ENCODE results near the gene LAMA1.

Gene LAMA1

DNA sequence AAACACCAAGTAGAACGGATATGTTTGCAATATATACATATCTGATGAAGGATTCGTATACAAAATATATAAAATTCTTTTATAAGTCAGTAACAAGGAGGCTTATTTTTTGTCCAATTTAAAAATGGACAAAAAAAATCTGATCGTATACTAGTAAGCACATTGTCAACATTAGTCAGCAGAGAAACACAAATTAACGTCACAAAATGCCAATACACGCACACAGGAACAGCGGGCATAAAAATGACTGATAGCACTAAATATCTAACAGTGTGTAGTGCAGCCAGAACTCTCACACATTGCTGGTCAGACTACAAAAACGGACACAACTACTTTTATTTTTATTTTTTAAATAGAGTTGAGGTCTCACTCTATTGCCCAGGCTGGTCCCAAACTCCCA is 69.5 kb downstream of the LAMA1 start:
- no peak for DNase-seq

DNA sequence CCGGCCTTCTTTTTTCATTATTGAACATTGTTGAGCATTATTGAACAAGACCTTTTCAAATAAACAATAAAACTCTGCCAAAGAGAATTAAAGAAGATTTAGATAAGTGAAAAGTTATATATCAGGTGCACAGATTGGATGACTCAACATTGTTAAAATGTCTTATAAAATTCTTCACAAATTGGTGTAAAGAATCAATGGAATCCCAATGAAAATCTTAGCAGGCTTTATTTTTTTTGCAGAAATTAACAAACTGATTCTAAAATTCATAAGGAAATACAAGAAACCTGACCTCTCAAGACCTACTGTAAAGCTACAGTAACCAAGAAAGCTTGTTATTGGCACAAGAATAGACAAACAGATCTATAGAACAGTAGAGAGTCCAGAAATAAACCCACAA is 70.3 kb downstream of the LAMA1 start:
- no peak for DNase-seq

DNA sequence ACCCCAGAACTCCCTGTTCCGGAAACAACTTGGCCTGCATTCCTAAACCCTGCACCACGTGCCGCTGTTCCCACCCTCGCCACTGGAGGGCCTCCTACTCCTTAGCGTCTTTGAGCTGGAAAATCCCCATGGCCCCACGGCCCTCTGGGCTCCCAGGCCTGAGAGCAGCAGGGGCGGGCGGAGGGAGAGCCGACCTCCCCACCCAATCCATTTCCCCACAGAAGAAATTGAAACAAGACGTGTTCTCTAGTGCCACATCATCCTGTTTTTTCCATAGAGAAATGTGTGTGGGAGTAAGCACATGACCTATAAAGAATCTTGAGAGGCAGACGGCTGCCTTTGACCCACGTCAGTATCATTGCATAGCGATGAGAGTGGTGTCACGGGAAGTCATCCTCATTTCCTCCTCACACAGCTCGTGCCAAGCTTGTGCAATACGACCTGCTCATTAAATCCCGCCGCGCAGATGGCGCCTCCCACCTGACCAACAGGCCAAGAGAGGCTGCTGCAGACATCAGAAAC is 79.2 kb downstream of the LAMA1 start:
- DNase-seq, result no peak

DNA sequence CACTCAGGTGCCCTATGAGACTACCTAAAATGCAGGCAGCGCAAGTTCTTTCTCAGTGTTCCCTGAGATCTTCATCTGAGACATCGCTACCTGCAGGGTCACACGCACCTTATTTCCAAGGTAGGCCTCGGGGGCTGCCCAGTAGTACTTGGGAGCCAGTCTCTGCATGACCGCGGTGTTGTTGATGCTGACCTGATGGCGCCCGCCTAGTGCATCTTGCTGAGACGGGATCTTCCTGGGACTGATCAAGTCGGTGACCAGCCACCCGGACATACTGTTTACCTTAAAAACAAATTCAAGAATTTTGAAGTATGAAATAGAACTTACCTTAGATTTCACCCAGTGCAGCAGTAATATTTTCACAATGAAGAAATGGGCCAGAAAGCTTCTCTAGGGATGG is 80.1 kb downstream of the LAMA1 start:
- no peak for DNase-seq

DNA sequence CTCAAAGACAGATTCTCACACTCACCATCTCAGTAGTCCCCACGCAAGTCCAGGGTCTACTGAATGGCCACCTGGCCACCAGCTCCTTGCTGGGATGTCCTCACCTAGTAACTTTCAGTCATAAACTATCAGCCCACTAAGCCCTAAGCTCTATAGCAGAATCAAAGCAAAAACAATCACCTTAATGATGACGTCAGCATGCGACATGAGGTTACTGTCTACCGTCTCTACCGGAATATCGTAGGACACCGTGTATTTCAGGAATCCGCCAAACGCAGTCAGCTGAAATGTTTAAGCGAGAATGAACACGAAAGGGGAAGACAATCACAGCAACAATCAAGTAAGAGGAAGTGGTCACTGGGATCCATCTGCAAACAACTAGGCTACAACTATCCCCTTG is 81.8 kb downstream of the LAMA1 start:
- no peak for DNase-seq

DNA sequence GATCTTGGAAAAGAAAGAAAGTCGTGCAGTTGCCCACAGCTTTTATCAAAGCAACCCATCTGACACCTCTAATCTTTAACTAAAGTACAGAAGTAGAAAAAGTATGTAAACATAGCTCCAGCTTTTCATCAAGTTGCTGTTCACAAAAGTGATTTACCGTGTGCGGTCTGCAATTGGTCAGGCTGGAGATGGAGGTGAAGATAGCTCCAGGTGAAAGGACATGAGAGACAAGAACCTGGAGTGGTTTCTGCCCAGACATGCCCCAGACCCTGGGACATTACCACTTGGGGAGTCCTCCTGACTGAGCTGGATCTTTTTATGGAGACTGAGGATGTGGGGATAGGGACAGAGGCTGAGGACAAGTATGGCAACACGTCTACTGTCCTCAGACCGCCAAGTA is 82.7 kb downstream of the LAMA1 start:
- DNase-seq, result no peak

DNA sequence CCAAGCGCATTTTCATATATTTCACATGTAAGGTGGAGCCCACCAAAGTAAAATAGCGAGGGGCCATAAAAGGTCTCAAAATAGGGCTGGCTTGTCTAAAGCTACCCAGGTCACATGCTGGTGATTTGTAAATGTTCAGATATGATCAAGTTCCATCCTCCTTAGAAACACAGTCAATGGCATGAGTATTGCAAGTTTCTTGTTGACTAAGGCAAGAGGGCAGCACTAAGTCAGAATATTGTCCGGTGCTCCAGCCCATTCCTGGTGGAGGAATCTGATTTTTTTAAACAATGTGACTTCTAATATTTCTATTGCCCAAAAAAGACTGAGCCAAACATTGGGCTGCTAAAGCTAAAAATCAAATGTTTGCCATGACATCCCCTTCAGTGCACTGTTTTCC is 85.1 kb downstream of the LAMA1 start:
- DNase-seq, result no peak

DNA sequence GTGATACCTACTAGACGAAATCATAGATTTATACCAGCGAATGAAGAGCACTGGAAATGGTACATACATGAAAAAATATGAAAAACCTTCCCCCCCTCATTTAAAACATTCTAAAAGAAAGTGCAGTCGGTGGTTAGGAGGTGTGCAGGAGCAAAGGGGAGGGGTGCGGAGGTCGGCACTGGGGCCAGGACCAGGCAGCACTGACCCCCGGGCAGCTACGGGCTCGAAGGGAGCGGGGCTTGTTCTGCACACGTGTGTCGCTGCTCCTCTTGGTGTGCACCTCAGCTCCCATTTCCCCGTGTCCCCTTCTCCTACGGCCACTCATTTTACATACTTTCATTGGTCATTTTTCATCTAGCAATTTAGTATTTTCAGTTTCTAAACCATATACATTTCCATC is 89.0 kb downstream of the LAMA1 start:
- DNase-seq, result no peak

DNA sequence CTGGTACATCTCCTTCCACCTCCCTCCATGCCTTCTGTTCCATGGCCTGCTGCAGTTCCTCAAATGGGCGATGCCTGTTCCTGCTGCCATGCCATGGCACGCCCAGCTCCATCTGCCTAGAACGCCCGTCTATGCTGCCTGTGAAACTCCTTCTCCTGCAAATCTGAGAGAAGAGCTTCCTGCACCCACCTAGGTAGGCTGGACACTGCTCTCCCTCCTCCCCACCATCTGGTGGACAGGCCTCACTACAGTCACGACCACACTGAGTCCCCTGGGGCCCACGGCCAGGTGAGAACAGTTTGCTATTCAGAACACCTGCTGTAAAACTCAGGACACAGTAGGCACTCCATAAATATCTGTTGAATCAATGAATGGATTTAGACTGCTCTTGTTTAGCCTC is 92.4 kb downstream of the LAMA1 start:
- DNase-seq, result no peak

DNA sequence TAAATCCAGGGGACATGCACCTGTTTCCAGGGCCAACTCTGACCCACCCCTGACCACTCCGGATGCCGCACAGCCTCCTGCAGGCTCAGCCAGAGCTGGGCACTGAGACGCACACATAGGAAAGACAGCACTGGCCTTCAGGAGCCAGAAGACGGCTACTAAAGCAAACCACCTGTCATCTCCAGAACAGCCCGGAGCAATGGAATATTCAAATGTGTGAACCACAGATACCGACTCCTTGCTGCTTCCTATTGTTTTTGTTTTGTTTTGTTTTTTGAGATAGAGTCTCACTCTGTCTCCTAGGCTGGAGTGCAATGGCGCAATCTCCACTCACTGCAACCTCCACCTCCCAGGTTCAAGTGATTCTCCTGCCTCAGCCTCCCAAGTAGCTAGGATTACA is 94.0 kb downstream of the LAMA1 start:
- DNase-seq, result no peak

DNA sequence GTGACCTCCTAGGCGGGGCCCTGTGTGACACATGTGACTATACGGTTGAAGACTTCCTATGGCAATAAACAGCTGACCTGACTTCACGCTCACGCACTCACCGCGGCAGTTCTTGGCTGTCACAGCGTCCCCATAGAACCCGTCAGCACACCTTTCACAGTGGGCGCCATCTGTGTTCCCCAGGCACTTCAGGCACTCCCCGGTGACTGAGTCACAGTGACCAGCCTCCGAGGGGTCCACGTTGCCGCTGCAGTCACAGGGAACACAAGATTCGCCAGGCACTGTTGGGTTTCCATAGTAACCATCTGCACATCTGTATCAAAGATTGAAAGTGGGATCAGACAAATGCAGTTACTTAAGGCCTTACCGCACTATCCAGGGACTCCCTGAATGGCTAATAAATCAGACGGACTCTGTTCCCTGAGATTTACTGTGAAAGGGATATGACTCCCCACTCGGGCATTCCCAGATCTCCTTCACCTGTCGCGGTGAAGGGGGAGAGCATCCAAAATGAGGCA is 94.5 kb downstream of the LAMA1 start:
- no peak for DNase-seq

DNA sequence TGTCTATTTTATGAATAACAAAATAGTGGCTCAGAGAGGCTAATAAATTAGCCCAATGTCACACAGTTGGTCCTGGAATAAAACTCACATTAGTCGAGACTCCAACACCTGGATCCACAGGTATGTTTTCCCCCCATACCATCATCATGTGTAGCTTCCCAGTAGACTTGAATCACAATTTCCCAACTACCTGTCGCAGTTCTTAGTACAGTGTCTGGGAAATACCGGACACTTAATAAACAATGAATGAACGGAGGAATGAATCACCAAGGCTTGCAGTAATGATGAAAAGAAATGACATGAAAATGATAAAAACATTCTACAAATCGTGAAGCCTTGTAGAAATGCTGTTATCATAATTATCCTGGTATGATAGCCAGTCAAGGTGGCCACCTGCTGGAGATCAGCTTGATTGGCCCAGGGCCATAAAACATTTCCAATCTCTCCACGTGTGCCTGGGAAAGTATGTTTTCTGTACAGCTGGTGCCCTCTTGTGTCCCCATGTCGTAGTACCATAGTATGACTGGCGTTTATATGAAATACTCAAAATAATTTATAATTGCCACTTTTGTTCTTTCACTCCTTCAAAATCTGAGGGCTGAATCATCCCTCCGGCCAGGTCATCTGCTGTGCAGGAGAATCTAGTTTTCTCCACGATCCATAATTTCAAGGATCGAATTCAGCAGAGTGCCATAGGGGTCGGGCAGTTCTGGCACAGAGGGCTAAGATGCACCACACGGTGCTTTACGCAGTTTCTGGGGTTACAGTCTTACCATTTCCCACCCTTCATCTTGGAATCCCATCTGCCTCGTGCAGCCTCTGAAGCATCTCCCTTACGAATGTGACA is 95.4 kb downstream of the LAMA1 start:
- DNase-seq, result peak; percentile 11

DNA sequence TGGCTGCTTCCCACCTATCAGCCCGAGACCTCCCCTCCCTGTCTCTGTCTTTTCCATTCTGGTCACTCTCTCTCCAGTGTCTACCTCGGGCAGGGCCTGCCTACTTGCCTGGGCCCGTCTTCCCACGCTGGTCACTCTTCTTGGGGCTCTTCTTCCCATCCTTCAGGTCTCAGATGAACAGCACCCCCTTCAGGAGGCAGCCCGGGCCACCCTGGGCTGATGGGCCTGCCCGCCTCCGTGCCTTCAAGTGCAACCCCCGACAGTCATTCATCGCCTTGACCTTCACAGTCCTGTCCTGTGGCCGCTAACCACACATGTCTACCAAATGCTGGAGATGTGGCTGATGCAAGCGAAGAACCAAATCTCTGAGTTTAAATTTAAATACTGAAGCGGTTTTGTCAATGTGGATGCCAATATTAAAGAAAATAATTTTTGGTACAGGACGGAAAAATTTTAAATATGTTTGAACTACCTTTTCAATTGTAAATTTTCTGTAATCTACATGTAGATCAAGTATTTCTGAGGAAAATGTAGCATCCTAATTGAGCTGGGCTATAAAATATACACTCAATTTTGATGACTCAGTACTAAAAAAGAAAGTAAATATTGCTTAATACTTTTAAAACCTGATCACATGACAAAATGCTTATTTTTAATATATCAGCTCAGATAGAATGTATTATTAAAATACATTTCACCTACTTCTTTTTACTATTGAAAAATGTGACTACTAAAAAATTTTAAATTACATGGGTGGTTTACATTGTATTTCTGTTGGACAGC is 96.4 kb downstream of the LAMA1 start:
- DNase-seq, result no peak

DNA sequence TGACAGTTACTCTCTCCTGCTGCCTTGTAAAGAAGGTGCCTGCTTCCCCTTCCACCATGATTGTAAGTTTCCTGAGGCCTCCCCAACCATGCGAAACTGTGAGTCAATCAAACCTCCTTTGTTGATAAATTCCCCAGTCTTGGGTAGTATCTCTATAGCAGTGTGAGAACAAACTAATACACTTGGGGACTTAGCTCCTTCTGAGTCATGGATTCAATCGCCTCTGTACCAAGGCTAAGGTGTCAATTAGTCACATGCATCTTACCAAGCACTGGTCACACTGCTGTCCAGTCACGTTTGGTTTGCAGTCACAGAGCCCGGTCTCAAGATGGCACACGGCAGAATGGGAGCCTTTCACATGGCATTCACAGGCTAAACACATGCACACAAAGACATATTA is 100.6 kb downstream of the LAMA1 start:
- DNase-seq, result no peak

DNA sequence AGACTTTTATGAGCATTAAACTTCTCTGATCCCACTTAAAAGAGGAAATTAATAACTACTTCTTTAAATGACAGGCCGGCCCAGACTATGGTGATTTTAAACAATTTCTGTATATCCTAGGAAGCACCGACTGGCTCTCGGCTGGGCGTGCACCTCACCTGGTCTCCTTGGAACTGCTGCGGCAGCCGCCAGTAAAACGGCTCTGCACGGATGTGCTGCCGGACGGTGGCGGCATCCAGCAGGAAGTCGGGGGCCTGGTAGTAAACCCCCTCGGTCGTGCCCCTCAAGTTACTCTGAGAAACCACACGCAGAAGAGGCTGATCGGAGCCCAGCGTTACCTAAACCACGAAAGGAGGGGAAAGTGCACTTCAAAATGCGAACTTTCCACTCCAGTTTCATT is 106.5 kb downstream of the LAMA1 start:
- no peak for DNase-seq

DNA sequence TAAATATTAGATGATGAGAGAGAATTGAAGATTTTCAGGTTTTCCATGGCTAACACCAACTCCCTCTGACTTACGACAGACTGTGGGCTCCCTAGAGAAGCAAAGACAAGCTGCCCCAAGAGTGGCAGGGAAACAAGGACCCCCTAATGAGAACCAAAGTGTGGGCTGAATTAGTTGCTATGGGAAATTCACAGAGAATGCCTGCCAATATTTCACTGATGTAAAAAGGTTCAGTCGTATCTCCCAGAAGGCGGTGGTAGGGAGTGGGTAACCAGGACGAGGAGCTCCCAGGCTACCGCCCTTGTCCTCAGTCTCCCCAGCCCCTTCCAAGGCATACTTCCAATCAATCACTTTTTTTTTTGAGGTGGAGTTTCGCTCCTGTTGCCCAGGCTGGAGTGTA is 113.6 kb downstream of the LAMA1 start:
- no peak for DNase-seq

DNA sequence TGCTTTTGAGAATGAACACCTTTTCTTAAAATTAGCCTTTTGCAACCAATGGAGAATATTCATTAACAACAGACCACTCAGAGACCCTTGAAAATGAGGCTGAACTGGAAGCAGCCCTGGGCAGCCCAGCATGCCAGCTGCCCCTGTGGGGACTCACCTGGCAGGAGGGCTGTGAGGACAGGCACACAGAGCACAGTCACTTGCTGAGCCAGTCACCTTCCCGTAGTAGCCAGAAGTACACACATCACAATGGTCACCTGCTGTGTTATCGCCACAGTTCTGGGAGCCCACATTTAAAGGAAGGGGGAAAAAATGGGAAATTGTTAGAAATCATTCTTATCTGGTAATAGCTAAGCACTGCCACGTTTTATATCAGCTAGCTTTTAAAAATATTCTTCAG is 115.5 kb downstream of the LAMA1 start:
- DNase-seq, result no peak

DNA sequence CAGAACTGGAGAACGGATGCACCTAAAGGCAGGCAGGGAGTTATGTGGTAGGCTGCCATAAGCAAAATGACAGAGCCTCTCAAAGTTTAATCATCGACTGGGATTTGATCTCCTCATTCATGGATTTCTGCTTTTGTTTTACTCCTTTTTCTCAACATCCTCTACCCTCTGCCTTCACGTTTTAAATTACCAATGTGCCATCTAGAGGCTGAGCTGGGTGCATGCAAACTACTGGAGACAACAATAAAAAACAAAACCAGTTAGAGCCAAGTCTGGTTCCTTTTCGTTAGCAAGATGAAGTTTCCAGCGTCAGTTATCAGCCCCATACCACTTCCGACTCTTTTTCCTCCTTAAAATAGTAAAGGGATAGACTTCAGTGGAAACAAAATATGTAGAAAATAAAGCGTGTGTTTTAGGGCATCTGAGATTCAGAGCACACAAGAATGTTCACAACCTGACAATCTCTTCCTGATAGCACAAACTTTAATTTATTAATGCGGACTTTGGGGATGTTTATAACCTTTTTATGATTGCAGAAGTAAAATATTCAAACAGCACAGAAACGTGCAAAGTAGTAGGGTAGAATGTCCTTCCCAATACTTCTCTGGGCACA is 117.0 kb downstream of the LAMA1 start:
- DNase-seq, result no peak

DNA sequence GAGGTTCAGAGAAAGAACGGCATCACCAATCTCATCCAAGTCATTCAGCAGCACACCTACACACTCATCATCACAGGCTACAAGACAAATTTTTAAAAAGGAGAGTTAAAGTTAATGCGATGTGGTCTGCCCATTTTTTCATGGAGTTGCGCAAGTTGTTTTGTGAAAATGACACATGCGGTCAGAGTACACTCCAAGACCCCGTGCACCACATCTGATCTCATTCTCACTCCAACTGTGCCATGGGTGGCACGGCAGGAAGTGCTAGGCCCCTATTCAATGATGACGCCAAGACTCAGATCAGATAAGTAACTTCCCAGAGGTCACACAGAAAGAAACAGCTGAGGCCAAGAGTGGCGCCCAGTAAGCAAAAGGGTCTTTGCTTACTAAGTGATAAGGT is 119.8 kb downstream of the LAMA1 start:
- DNase-seq, result no peak

DNA sequence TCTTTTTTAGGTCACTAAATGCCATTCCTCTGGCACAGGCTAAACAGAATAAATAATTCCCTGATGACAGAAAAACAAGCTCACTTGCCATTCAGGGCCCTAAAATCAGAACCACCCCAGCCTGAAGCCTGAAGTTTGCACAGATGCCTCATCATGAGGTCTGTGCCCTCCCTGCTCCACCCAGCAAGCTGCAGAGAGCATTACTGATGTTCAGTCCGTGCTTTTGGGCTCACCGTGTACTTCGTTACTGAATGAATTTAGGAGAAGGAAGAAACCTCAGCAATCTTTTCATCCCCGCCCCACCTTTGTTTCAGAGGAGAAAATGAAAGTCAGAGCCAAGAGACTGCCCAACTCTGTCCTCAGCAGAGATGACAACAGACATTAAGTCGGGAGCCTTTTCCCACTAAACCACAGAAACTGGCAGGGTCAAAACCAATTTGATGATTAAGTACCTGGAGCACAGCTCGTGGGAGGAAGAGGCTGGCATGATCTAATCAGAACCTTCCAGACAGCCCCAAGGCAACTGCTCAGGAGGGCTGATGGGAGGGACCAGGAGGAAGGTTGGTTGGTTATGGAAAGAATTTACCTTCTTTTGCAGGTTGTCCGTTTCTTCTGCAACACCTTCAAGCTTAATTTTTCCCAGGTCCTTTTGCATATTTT is 122.7 kb downstream of the LAMA1 start:
- no peak for DNase-seq

DNA sequence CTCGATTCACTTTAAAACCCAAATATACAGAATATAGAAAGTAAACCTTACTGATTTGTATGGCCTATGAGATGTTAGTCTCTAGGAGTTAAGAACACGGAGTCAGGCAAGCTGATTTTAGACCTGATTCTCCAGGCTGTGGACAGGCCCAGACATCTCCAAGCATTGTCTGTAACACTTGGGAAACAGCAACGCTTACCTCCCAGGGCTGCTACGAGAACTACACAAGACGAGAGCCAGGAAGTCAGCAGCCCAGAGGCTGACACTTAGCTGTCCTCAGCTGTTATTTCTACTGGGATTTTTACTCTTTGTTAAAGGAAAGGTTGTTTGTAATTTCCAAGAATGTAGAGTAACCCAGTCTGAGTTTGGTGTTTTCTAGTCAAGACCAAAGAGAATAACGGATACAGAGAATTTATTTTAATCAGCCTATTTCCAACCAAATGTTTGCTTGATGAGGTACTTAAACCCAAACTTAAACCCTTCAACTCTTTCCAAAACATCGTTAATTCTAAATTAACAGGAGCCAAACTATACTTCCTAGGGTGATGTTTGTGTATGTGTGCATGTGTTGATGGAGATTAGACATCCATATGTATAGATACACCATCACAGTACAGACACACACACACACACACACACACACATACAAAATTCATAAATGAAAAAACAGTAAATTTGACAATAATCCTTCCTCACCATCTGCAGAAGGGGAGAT is 123.4 kb downstream of the LAMA1 start:
- DNase-seq, result no peak

DNA sequence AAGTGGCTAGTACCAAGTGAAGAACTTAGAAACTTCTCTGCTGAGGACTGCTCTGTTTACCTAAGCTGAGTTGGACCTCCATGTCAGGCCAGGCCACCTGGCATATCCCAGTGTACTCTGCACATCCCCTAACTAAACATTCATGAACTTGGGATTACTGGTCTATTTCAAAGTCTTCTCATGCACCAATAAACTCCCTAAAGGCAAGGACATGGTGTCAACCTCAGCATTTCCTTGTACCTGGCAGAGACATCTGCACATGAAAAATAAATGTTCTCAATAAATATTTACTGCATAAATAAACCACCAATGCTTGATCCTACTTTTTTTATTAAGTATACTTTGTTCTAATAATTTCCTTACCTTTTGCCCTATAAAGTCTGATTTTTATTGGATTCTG is 124.8 kb downstream of the LAMA1 start:
- DNase-seq, result no peak

Measured in NCI-H2227 treated with DMSO at 0.1 percent for 48 hours (cell line).